Hepatocyte (in vitro differentiated cells): ENCODE data around the gene KMT2E. TPM values are rescaled to one million over a fixed set of nuclear protein-coding genes. Genes with fewer than 3 reads are reported as not detected.
A peak's percentile ranks its signal among the peaks of the same experiment; 100 is the strongest.

Experiments used
- DNase-seq: peaks from one replicate; pipeline ENCODE4 v3.0.0-alpha.2; 2016; ENCODE audit warnings: low spot score
- H2AFZ ChIP-seq: fragments of 200-600 bp; sonication (generic); 2 replicates; pipeline ENCODE4 v1.6.0; 2016; ENCODE audit warnings: antibody characterized with exemption, mild to moderate bottlenecking
- H3K27ac ChIP-seq: fragments of 200-600 bp; sonication (generic); 2 replicates; pipeline ENCODE4 v1.5.1; 2016; ENCODE audit warnings: mild to moderate bottlenecking
- H3K27me3 ChIP-seq: fragments of 200-600 bp; sonication (generic); 2 replicates; pipeline ENCODE4 v1.6.1; 2016
- H3K36me3 ChIP-seq: fragments of 200-600 bp; sonication (generic); replicated peaks from 2 replicates; pipeline ENCODE4 v1.5.1; 2016; ENCODE audit warnings: low read depth; ENCODE audit not compliant: insufficient read depth
- H3K4me1 ChIP-seq: fragments of 200-600 bp; sonication (generic); 2 replicates; pipeline ENCODE4 v1.5.1; 2016; ENCODE audit warnings: mild to moderate bottlenecking, moderate library complexity; ENCODE audit not compliant: insufficient read depth
- H3K4me2 ChIP-seq: fragments of 200-600 bp; sonication (generic); 2 replicates; pipeline ENCODE4 v1.6.0; 2016
- H3K4me3 ChIP-seq: fragments of 200-600 bp; sonication (generic); 2 replicates; pipeline ENCODE4 v1.5.1; 2016; ENCODE audit warnings: mild to moderate bottlenecking
- H3K79me2 ChIP-seq: fragments of 200-600 bp; sonication (generic); 2 replicates; pipeline ENCODE4 v1.6.0; 2017; ENCODE audit warnings: mild to moderate bottlenecking
- H3K9me2 ChIP-seq: fragments of 200-600 bp; sonication (generic); replicated peaks from 2 replicates; pipeline ENCODE4 v1.6.0; 2017; ENCODE audit warnings: mild to moderate bottlenecking; ENCODE audit not compliant: insufficient read depth
- H3K9me3 ChIP-seq: fragments of 200-600 bp; sonication (generic); 2 replicates; pipeline ENCODE4 v1.5.1; 2016; ENCODE audit warnings: low read depth, mild to moderate bottlenecking
- H4K20me1 ChIP-seq: fragments of 200-600 bp; sonication (generic); 2 replicates; pipeline ENCODE4 v1.6.0; 2016; ENCODE audit warnings: mild to moderate bottlenecking; ENCODE audit not compliant: insufficient read depth, poor library complexity, severe bottlenecking
- CTCF ChIP-seq: fragments of 200-600 bp; sonication (generic); IDR thresholded peaks from 2 replicates; pipeline ENCODE4 v1.5.1; 2016; ENCODE audit warnings: antibody characterized with exemption, mild to moderate bottlenecking; ENCODE audit not compliant: poor library complexity
- EZH2 ChIP-seq: fragments of 200-600 bp; sonication (generic); IDR thresholded peaks from 2 replicates; pipeline ENCODE4 v1.6.1; 2016; ENCODE audit warnings: antibody characterized with exemption, mild to moderate bottlenecking, borderline replicate concordance
- EZH2phosphoT487 ChIP-seq: fragments of 200-600 bp; sonication (generic); IDR thresholded peaks from one replicate; pipeline ENCODE4 v1.6.1; 2018; ENCODE audit warnings: antibody characterized with exemption, mild to moderate bottlenecking, low read depth, moderate library complexity; ENCODE audit not compliant: unreplicated experiment, severe bottlenecking
- WGBS: methylation state at CpG from one replicate; pipeline ENCODE4 v1.1.6; 2016; ENCODE audit warnings: low lambda C conversion rate; ENCODE audit errors: missing lambda C conversion rate; 5-methylcytosine and 5-hydroxymethylcytosine counted together
- polyA plus RNA-seq: library from polyadenylated mRNA; unstranded; fragments of >200 nt; fragmentation: Nextera tagmentation; extraction: Ambion mirVana; gene quantifications from 2 replicates; pipeline ENCODE4 v1.2.1, GENCODE V29; 2016
- total RNA-seq: library from RNA; depleted of rRNA; stranded (reverse); fragments of >200 nt; gene quantifications from 2 replicates; pipeline ENCODE4 v1.2.3, GENCODE V29; 2014

KMT2E gene
- total and polyA plus RNA-seq, 2 experiments from 2014 or later: 69.7 to 70.8 TPM

DNA sequence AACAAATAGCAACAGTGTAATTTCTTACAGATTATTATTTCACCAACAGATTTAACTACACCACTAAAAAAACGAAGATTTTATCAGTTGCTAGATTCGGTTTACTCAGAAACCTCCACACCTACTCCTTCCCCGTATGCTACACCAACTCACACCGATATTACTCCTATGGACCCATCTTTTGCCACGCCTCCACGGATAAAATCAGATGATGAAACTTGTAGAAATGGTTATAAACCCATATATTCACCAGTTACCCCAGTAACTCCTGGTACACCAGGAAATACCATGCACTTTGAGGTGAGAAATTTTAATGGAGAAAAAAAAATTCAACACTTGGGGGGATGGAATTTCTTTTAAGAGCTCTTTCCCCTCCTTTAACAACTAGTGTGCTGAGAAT lies 92.5 kb downstream of the KMT2E start:
- Histone ChIP-seq H3K4me2 (no peak overlapping the region), H3K4me3 (no peak overlapping the region), H3K27me3 (no peaks in the 10 kb centered on the region), H3K36me3 (no peaks in the 10 kb centered on the region), H3K4me1 (no peaks in the 10 kb centered on the region), H3K27ac (no peak overlapping the region), H3K9me3 (no peaks in the 10 kb centered on the region), H3K9me2 (no peaks in the 10 kb centered on the region), H4K20me1 (peaks cover 3% of the 10 kb centered on the region), H2AFZ (no peak overlapping the region), H3K79me2 (peaks cover 20% of the 10 kb centered on the region)
- TF ChIP-seq EZH2phosphoT487 (no peak), EZH2 (no peak), CTCF (no peak)
- 92% methylated on average over 6 of the region's 6 CpGs for WGBS
- DNase-seq: no peak

- H3K36me3 ChIP-seq: no peaks in the 10 kb centered on the region
- H3K9me3 ChIP-seq: no peaks in the 10 kb centered on the region
- no peak overlapping the region for H2AFZ ChIP-seq
- no peak overlapping the region for H3K27ac ChIP-seq
- H4K20me1 ChIP-seq: peaks cover 3% of the 10 kb centered on the region
- no peaks in the 10 kb centered on the region for H3K4me1 ChIP-seq
- WGBS: 92% methylated on average over 9 of the region's 9 CpGs
- H3K4me3 ChIP-seq: no peak overlapping the region
- TF ChIP-seq EZH2 (no peak), CTCF (no peak), EZH2phosphoT487 (no peak)
- no peaks in the 10 kb centered on the region for H3K9me2 ChIP-seq
- no peak overlapping the region for H3K4me2 ChIP-seq
- H3K79me2 ChIP-seq: peaks cover 20% of the 10 kb centered on the region
- no peaks in the 10 kb centered on the region for H3K27me3 ChIP-seq
- no peak for DNase-seq
These were observed 93.5 kb downstream of the KMT2E start for GRCh38 chr7:105107458-105107857.

DNA sequence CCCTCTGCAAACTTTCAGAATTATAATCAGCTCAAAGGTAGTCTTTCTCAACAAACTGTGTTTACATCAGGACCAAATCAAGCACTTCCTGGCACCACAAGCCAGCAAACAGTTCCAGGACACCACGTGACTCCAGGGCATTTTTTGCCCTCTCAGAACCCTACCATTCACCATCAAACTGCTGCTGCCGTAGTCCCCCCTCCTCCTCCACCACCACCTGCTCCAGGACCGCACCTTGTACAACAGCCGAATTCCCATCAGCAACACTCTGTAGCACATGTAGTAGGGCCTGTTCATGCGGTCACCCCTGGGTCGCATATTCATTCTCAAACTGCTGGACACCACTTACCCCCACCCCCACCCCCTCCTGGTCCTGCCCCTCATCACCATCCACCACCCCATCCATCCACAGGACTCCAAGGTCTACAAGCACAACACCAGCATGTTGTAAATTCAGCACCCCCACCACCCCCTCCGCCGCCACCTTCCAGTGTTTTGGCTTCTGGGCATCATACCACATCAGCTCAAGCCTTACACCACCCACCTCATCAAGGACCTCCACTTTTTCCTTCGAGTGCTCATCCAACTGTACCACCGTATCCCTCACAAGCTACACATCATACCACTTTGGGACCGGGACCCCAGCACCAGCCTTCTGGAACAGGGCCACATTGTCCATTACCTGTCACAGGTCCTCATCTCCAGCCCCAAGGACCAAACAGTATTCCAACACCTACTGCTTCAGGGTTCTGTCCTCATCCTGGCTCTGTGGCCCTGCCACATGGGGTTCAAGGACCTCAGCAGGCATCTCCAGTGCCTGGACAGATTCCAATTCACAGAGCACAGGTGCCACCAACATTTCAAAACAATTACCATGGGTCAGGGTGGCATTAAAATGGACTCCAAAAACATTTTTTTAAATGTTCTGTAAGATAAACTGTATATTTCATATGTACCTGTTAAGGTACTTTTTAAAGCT lies 98.7 kb downstream of the KMT2E start:
- H3K4me3 ChIP-seq: no peak overlapping the region
- peak; percentile 16 for DNase-seq
- H3K4me1 ChIP-seq: no peaks in the 10 kb centered on the region
- peaks cover 14% of the 10 kb centered on the region for H3K79me2 ChIP-seq
- no peak for TF ChIP-seq EZH2phosphoT487
- no peak for TF ChIP-seq EZH2
- no peak for TF ChIP-seq CTCF
- no peaks in the 10 kb centered on the region for H3K9me3 ChIP-seq
- H3K27me3 ChIP-seq: no peaks in the 10 kb centered on the region
- no peak overlapping the region for H2AFZ ChIP-seq
- no peaks in the 10 kb centered on the region for H3K36me3 ChIP-seq
- H3K9me2 ChIP-seq: no peaks in the 10 kb centered on the region
- peaks cover 10% of the 10 kb centered on the region for H4K20me1 ChIP-seq
- 81% methylated on average over 11 of the region's 11 CpGs for WGBS
- H3K4me2 ChIP-seq: no peak overlapping the region
- no peak overlapping the region for H3K27ac ChIP-seq
